Endothelial cell of umbilical vein (primary cell): ENCODE results near the gene RNF32. TPM values are rescaled to one million over a fixed set of nuclear protein-coding genes. Genes with fewer than 3 reads are reported as not detected.

ENCODE experiments used
- BruUV-seq: library from RNA; stranded (reverse); fragments of 400-500 nt; replicated peaks from 2 replicates; lab custom pipeline; 2021; lab: Mats Ljungman, UMichigan
- CTCF ChIA-PET: fragments of 300-600, 350-600 bp; sonication (Branson Sonifier 250); formaldehyde crosslinking; loops from one replicate; lab custom pipeline; 2021; ENCODE audit warnings: antibody characterized with exemption, inconsistent platforms; lab: Charles Lee
- POLR2A ChIA-PET: fragments of 300-600, 350-600 bp; sonication (Branson Sonifier 250); formaldehyde crosslinking; loops from one replicate; lab custom pipeline; 2021; ENCODE audit warnings: antibody characterized with exemption, inconsistent platforms; lab: Charles Lee
- DNase-seq: peaks from one replicate; pipeline ENCODE4 v3.0.0-alpha.2; 2011; ENCODE audit warnings: low read depth, low spot score
- FAIRE-seq: peaks from 2 replicates; lab custom pipeline; 2011; peaks lifted over from hg19 to GRCh38; lab: Jason Lieb, UNC
- H2AFZ ChIP-seq: 2 replicates; pipeline ENCODE4 v1.6.0; 2012; ENCODE audit warnings: low read depth, low read length, control low read depth, inconsistent platforms
- H3K27ac ChIP-seq: 2 replicates; pipeline ENCODE4 v1.5.1; 2011; ENCODE audit warnings: low read depth, mild to moderate bottlenecking, control low read depth, low read length, moderate library complexity; ENCODE audit not compliant: insufficient read depth
- H3K27me3 ChIP-seq, 2 experiments: 2 replicates each; pipeline versions ENCODE4 v1.6.0 to v1.6.1; 2011; ENCODE audit warnings: low read length in 2 of 2, mixed read lengths in 1 of 2; ENCODE audit not compliant: control insufficient read depth in 2 of 2, insufficient read depth in 2 of 2
- H3K36me3 ChIP-seq, 2 experiments: 2 replicates in 1 of 2; 3 replicates in 1 of 2; pipeline ENCODE4 v1.5.1; 2011; ENCODE audit warnings: low read length in 2 of 2, mild to moderate bottlenecking in 1 of 2, moderate library complexity in 1 of 2; ENCODE audit not compliant: control insufficient read depth in 2 of 2, insufficient read depth in 2 of 2; ENCODE audit errors: extremely low read depth in 1 of 2
- H3K4me1 ChIP-seq: 3 replicates; pipeline ENCODE4 v1.5.1; 2011; ENCODE audit warnings: mild to moderate bottlenecking, low read length; ENCODE audit not compliant: control insufficient read depth, insufficient read depth; ENCODE audit errors: extremely low read depth
- H3K4me2 ChIP-seq: 2 replicates; pipeline ENCODE4 v1.6.1; 2011; ENCODE audit warnings: low read length, control low read depth, mixed read lengths; ENCODE audit not compliant: insufficient read depth
- H3K4me3 ChIP-seq, 3 experiments: fragments of 200-600 bp in 1 of 3; sonication (generic), shearing (Covaris generic) in 1 of 3; replicated peaks in 1 of 3; 2 replicates each; pipeline ENCODE4 v1.5.1; 2011 to 2016; ENCODE audit warnings: control low read depth in 3 of 3, low read length in 3 of 3, mild to moderate bottlenecking in 2 of 3, inconsistent platforms in 1 of 3, low read depth in 1 of 3, moderate library complexity in 1 of 3; ENCODE audit not compliant: insufficient read depth in 1 of 3
- H3K79me2 ChIP-seq: 2 replicates; pipeline ENCODE4 v1.6.0; 2012; ENCODE audit warnings: low read length, inconsistent platforms; ENCODE audit not compliant: control insufficient read depth, insufficient read depth
- H3K9ac ChIP-seq: replicated peaks from 2 replicates; pipeline ENCODE3; 2011; ENCODE audit warnings: low read length, control low read depth; ENCODE audit not compliant: insufficient read depth; ENCODE audit errors: extremely low read depth
- H3K9me1 ChIP-seq: replicated peaks from 3 replicates; pipeline ENCODE4 v1.6.0; 2011; ENCODE audit warnings: mild to moderate bottlenecking, low read length; ENCODE audit not compliant: control insufficient read depth, insufficient read depth; ENCODE audit errors: extremely low read depth
- H3K9me3 ChIP-seq: replicated peaks from 2 replicates; pipeline ENCODE4 v1.5.1; 2012; ENCODE audit warnings: low read length, inconsistent platforms; ENCODE audit not compliant: control insufficient read depth, insufficient read depth
- H4K20me1 ChIP-seq: replicated peaks from 2 replicates; pipeline ENCODE3; 2011; ENCODE audit warnings: mild to moderate bottlenecking, low read length; ENCODE audit not compliant: control insufficient read depth, insufficient read depth; ENCODE audit errors: extremely low read depth
- CTCF ChIP-seq, 2 donors: IDR thresholded peaks; 1 replicate in 1 of 2; 2 replicates in 1 of 2; pipeline ENCODE4 v1.5.1; 2011; ENCODE audit warnings: low read length in 2 of 2, mild to moderate bottlenecking in 2 of 2, moderate library complexity in 2 of 2, control low read depth in 1 of 2, inconsistent platforms in 1 of 2, low read depth in 1 of 2; ENCODE audit not compliant: insufficient read depth in 1 of 2; ENCODE audit errors: extremely low read depth in 1 of 2
- EZH2 ChIP-seq: IDR thresholded peaks from 2 replicates; pipeline ENCODE4 v1.6.1; 2012; ENCODE audit warnings: borderline replicate concordance, low read depth, mild to moderate bottlenecking, moderate library complexity, low read length, inconsistent platforms; ENCODE audit not compliant: severe bottlenecking
- FOS ChIP-seq: IDR thresholded peaks from 2 replicates; pipeline ENCODE4 v1.6.1; 2011; ENCODE audit warnings: mild to moderate bottlenecking, low read length, moderate library complexity, borderline replicate concordance; ENCODE audit not compliant: insufficient read depth
- GATA2 ChIP-seq: IDR thresholded peaks from 2 replicates; pipeline ENCODE4 v1.7.0; 2011; ENCODE audit warnings: low read depth, mild to moderate bottlenecking, moderate library complexity, mixed read lengths, low read length; ENCODE audit not compliant: insufficient read length, insufficient read depth
- JUN ChIP-seq: IDR thresholded peaks from 2 replicates; pipeline ENCODE4 v1.6.1; 2011; ENCODE audit warnings: borderline replicate concordance, low read depth; ENCODE audit not compliant: insufficient read length, insufficient read depth
- MYC ChIP-seq: IDR thresholded peaks from one replicate; pipeline ENCODE4 v1.6.1; 2011; ENCODE audit warnings: mild to moderate bottlenecking, low read depth, low read length
- POLR2A ChIP-seq: IDR thresholded peaks from 2 replicates; pipeline ENCODE4 v1.6.1; 2012; ENCODE audit warnings: low read depth, mild to moderate bottlenecking, control low read depth, low read length
- POLR2AphosphoS5 ChIP-seq: IDR thresholded peaks from 2 replicates; pipeline ENCODE4 v1.6.1; 2012; ENCODE audit warnings: low read depth, mild to moderate bottlenecking, control low read depth, low read length, moderate library complexity; ENCODE audit not compliant: insufficient read depth
- dilution Hi-C: fragments of 300-500 bp; cut with MboI; formaldehyde crosslinking; loops from one replicate; pipeline ENCODE4 v1.15.0; 2019; ENCODE audit warnings: low sequenced_read_pairs; ENCODE audit not compliant: extremely low pct_ligation_motif_present
- intact Hi-C: fragments of 100-400 bp; cut with micrococcal nuclease; formaldehyde crosslinking; loops from one replicate; pipeline ENCODE4 v1.10.0; 2022
- polyA plus RNA-seq, 4 experiments: library from polyadenylated mRNA; depleted of rRNA in 3 of 4; stranded (reverse) in 3 of 4; unstranded in 1 of 4; fragments of >200 nt; gene quantifications; 2 replicates each; pipeline versions ENCODE4 v1.2.1 to v1.2.3, GENCODE V29; 2011 to 2012; ENCODE audit warnings: missing spikeins in 1 of 4
- total RNA-seq: library from RNA; stranded (reverse); gene quantifications from 2 replicates; pipeline ENCODE4 v1.2.3, GENCODE V29; 2021
- TF ChIP-seq, protein P1 (sequence below): IDR thresholded peaks from 2 replicates; pipeline ENCODE4 v1.6.1; 2011; ENCODE audit not compliant: insufficient read depth, insufficient read length

The RNF32 gene
- total and polyA plus RNA-seq, 2 donors (not counting 3 experiments of a cell fraction or from before 2014, with no cell fraction given), result 0.14 TPM; not detected in 1

- dilution Hi-C loops, result no loop called here
- Histone ChIP-seq H2AFZ (no peak overlapping the region), H3K4me3 (no peak overlapping the region), H3K36me3 (no peaks in the 10 kb centered on the region), H3K9ac (no peak overlapping the region), H3K27me3 (no peaks in the 10 kb centered on the region), H3K4me1 (peaks cover 2% of the 10 kb centered on the region), H3K4me2 (no peak overlapping the region), H3K9me1 (peaks cover 2% of the 10 kb centered on the region), H3K27ac (no peak overlapping the region), H3K79me2 (no peaks in the 10 kb centered on the region), H3K9me3 (no peaks in the 10 kb centered on the region), H4K20me1 (no peaks in the 10 kb centered on the region)
- FAIRE-seq, result no peak
- no TSS peak for BruUV-seq
- TF ChIP-seq POLR2AphosphoS5 (no peak), FOS (no peak), GATA2 (no peak), EZH2 (no peak), CTCF (IDR thresholded peaks at IDR 0.05; ENCODE audit: extremely low read depth in 1 of 2, insufficient read depth in 1 of 2, low read depth in 1 of 2, low read length in 2 of 2) (no peak), MYC (no peak), JUN (no peak), POLR2A (no peak)
- TF ChIP-seq, protein P1, sequence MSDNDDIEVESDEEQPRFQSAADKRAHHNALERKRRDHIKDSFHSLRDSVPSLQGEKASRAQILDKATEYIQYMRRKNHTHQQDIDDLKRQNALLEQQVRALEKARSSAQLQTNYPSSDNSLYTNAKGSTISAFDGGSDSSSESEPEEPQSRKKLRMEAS, result no peak
- ChIA-PET POLR2A (no interaction called here), CTCF (interaction anchor here (1.9 kb wide), 1 partner anchor 11 kb away, joined by 6 read pairs; no protein-coding TSS in a partner anchor)
- no peak for DNase-seq
- intact Hi-C loops, result no loop called here
These were observed 84.5 kb downstream of the RNF32 start for GRCh38 chr7:156725073-156725472.
